Hindlimb muscle (tissue), 1 donor: ENCODE measurements around the gene AGFG2. TPM values are rescaled to one million over a fixed set of nuclear protein-coding genes. Genes with fewer than 3 reads are reported as not detected.

Experiments used
- DNase-seq: peaks from one replicate; pipeline ENCODE4 v3.0.0-alpha.2; 2013
- polyA plus RNA-seq: library from polyadenylated mRNA; unstranded; fragments of 120-200 nt; gene quantifications from one replicate; pipeline ENCODE4 v1.2.1, GENCODE V29; 2013; ENCODE audit not compliant: insufficient read length

Gene AGFG2
- polyA plus RNA-seq, 1 donor, result 15.6 TPM

DNA sequence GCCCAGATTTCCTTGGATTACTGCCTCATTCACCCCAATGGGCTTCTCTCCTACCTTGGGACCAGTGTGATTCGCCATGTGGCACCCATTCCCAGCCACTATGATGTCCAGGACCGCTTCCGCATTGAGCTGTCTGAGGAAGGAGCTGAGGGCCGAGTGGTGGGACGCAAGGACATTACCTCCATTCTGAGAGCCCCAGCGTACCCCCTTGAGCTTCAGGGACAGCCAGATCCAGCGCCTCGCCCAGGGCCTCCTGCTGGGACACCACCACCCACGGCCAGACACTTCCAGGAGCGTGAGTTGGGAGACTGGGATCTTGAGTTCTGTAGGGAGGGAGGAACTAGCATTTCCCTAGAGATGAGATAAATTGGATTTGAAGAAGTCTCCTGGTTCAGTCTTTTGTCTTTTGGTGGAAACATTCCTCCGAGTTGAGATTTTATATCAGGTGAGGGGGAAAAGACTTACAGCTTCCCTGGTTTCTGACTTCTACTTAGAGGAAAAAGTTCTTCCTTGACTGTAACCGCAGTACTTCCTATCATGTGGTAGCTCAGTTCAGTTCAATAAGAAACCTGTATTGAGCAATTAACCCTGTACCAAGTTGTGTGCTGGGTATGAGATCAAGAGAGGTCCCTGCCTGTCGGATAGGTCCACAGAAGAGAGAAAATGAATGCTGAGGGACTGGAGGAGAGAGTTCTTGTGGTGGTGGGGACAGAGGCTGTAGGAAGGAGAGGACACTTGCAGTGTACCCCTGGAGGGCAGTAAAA lies 74.6 kb downstream of the AGFG2 start:
- DNase-seq, result no peak

- no peak for DNase-seq
These were observed 75.4 kb downstream of the AGFG2 start for GRCh38 chr7:100614308-100614861.

Other genes starting within 250 kb of the AGFG2 start
- 6.3 TPM for gene SPDYE3, start 231.5 kb upstream of the AGFG2 start, polyA plus RNA-seq
- gene PILRB, start 181.1 kb upstream of the AGFG2 start, polyA plus RNA-seq, result 18.0 TPM
- 5.2 TPM for gene PILRA, start 165.7 kb upstream of the AGFG2 start, polyA plus RNA-seq
- 7.1 TPM for gene ZCWPW1, start 110.5 kb upstream of the AGFG2 start, polyA plus RNA-seq
- gene MEPCE, start 109.4 kb upstream of the AGFG2 start, polyA plus RNA-seq, result 35.9 TPM
- 15.6 TPM for gene PPP1R35, start 102.7 kb upstream of the AGFG2 start, polyA plus RNA-seq
- 2.1 TPM for gene SPACDR, start 74.9 kb upstream of the AGFG2 start, polyA plus RNA-seq
- gene TSC22D4, start 60.0 kb upstream of the AGFG2 start, polyA plus RNA-seq, result 61.5 TPM
- 2.2 TPM for gene NYAP1, start 55.3 kb upstream of the AGFG2 start, polyA plus RNA-seq
- gene SAP25, start 34.7 kb downstream of the AGFG2 start, polyA plus RNA-seq, result 3.5 TPM
- 31.9 TPM for gene LRCH4, start 46.9 kb downstream of the AGFG2 start, polyA plus RNA-seq
- 2.3 TPM for gene FBXO24, start 47.1 kb downstream of the AGFG2 start, polyA plus RNA-seq
- 255 TPM for gene PCOLCE, start 63.2 kb downstream of the AGFG2 start, polyA plus RNA-seq
- gene MOSPD3, start 73.3 kb downstream of the AGFG2 start, polyA plus RNA-seq, result 17.9 TPM
- 1.3 TPM for gene TFR2, start 102.3 kb downstream of the AGFG2 start, polyA plus RNA-seq
- not detected for gene ACTL6B, start 117.2 kb downstream of the AGFG2 start, polyA plus RNA-seq
- gene GNB2, start 134.5 kb downstream of the AGFG2 start, polyA plus RNA-seq, result 159 TPM
- gene GIGYF1, start 155.0 kb downstream of the AGFG2 start, polyA plus RNA-seq, result 39.7 TPM
- 21.4 TPM for gene POP7, start 166.9 kb downstream of the AGFG2 start, polyA plus RNA-seq
- not detected for gene EPO, start 181.3 kb downstream of the AGFG2 start, polyA plus RNA-seq
- gene ZAN, start 194.4 kb downstream of the AGFG2 start, polyA plus RNA-seq, result not detected